ENCODE measurements around the gene THSD4. TPM values are rescaled to one million over a fixed set of nuclear protein-coding genes. Genes with fewer than 3 reads are reported as not detected.

The THSD4 gene
- polyA plus RNA-seq, 2 of the 4 experiments (the other 2 are of a cell fraction), result 15.8 to 40.7 TPM

GRCh38 chr15:71444866-71445590 lies 329.8 kb downstream of the THSD4 start (continued):
- peak; percentile 59; the same call in 1 of the 2 replicates for TF ChIP-seq PBX3 (IDR thresholded peaks at IDR 0.05)
- TF ChIP-seq FOXS1 (CRISPR knock-in tag; IDR thresholded peaks at IDR 0.05), result no peak
- TF ChIP-seq SREBF2 (IDR thresholded peaks at IDR 0.05), result no peak
- peak; percentile 98 for TF ChIP-seq JUNB (IDR thresholded peaks at IDR 0.05)
- TF ChIP-seq ZFP36 (IDR thresholded peaks at IDR 0.05; ENCODE audit: borderline replicate concordance, partially characterized antibody), result no peak
- TF ChIP-seq ESRRA (IDR thresholded peaks at IDR 0.05; ENCODE audit: borderline replicate concordance, low read length), result no peak
- no peak for TF ChIP-seq CHD4 (IDR thresholded peaks at IDR 0.05; ENCODE audit: borderline replicate concordance)
- peak; percentile 86 for TF ChIP-seq MAFK (IDR thresholded peaks at IDR 0.05; ENCODE audit: partially characterized antibody)
- no peak for TF ChIP-seq FOSB (CRISPR knock-in tag; IDR thresholded peaks at IDR 0.05)
- TF ChIP-seq EHMT2 (IDR thresholded peaks at IDR 0.05; ENCODE audit: low read depth), result no peak
- TF ChIP-seq MAZ (IDR thresholded peaks at IDR 0.05; ENCODE audit: borderline replicate concordance, low read depth, low read length), result no peak
- no peak for TF ChIP-seq TFCP2L1 (CRISPR knock-in tag; IDR thresholded peaks at IDR 0.05)
- TF ChIP-seq ZSCAN20 (CRISPR knock-in tag; IDR thresholded peaks at IDR 0.05), result no peak
- no peak for TF ChIP-seq HES2 (IDR thresholded peaks at IDR 0.05)
- TF ChIP-seq HEYL (CRISPR knock-in tag; IDR thresholded peaks at IDR 0.05), result no peak
- TF ChIP-seq JUN (IDR thresholded peaks at IDR 0.05), result peak; percentile 94 to 98
- TF ChIP-seq NR3C1 (IDR thresholded peaks at IDR 0.05), result no peak
- TF ChIP-seq E2F6 (IDR thresholded peaks at IDR 0.05; ENCODE audit: borderline replicate concordance, low read depth), result no peak
- no peak for TF ChIP-seq RFX5 (IDR thresholded peaks at IDR 0.05)
- TF ChIP-seq BCL3 (IDR thresholded peaks at IDR 0.05), result peak; percentile 62; the same call in 1 of the 3 replicates
- no peak for TF ChIP-seq ZNF302 (CRISPR knock-in tag; IDR thresholded peaks at IDR 0.05)
- TF ChIP-seq ZC3H11A (IDR thresholded peaks at IDR 0.05), result no peak
- peak; percentile 58 to 65 for TF ChIP-seq CEBPB (IDR thresholded peaks at IDR 0.05)
- TF ChIP-seq KDM5A (IDR thresholded peaks at IDR 0.05), result no peak
- TF ChIP-seq RNF2 (IDR thresholded peaks at IDR 0.05; ENCODE audit: borderline replicate concordance, low read depth), result no peak
- no peak for TF ChIP-seq KDM1A (IDR thresholded peaks at IDR 0.05; ENCODE audit: low read depth)
- no peak for TF ChIP-seq POLR2A (IDR thresholded peaks at IDR 0.05; ENCODE audit: low read length)
- TF ChIP-seq FOSL2 (IDR thresholded peaks at IDR 0.05), result peak; percentile 95
- peak; percentile 93 for TF ChIP-seq FOSL2 (CRISPR knock-in tag; IDR thresholded peaks at IDR 0.05)
- TF ChIP-seq RCOR1 (IDR thresholded peaks at IDR 0.05; ENCODE audit: low read depth, low read length), result no peak
- TF ChIP-seq ATOH8 (CRISPR knock-in tag; IDR thresholded peaks at IDR 0.05; ENCODE audit: low read depth), result no peak; the same call in 1 of the 2 replicates
- TF ChIP-seq NPAS2 (CRISPR knock-in tag; IDR thresholded peaks at IDR 0.05; ENCODE audit: borderline replicate concordance), result no peak
- TF ChIP-seq PHF8 (IDR thresholded peaks at IDR 0.05; ENCODE audit: borderline replicate concordance, low read depth), result no peak
- TF ChIP-seq EP300 (IDR thresholded peaks at IDR 0.05), result peak; percentile 91 to 92; a peak in 4 of 5 replicates
- peak; percentile 57 for TF ChIP-seq MAX (IDR thresholded peaks at IDR 0.05)
- TF ChIP-seq CHD2 (IDR thresholded peaks at IDR 0.05; ENCODE audit: low read length, partially characterized antibody), result no peak
- TF ChIP-seq EHF (CRISPR knock-in tag; IDR thresholded peaks at IDR 0.05), result no peak
- no peak for TF ChIP-seq POLR2AphosphoS2 (conservative IDR thresholded peaks at IDR 0.05; ENCODE audit: low read length)
- TF ChIP-seq RARB (CRISPR knock-in tag; IDR thresholded peaks at IDR 0.05), result no peak
- TF ChIP-seq CBX8 (IDR thresholded peaks at IDR 0.05), result no peak
- TF ChIP-seq RAD21 (conservative IDR thresholded peaks at IDR 0.05 in 1 of 2, IDR thresholded peaks at IDR 0.05 in 1 of 2), result peak in 1 of 2 experiments; percentile 1; a peak in 3 of 5 replicates

All from A549 (cell line).